Measurements from ENCODE around the gene GPR160. TPM values are rescaled to one million over a fixed set of nuclear protein-coding genes. Genes with fewer than 3 reads are reported as not detected.

Gene GPR160
- total and polyA plus RNA-seq, 2 of the 13 experiments (the other 11 are each of a cell fraction or from before 2014, with no cell fraction given), result 12.1 to 23.2 TPM

DNA sequence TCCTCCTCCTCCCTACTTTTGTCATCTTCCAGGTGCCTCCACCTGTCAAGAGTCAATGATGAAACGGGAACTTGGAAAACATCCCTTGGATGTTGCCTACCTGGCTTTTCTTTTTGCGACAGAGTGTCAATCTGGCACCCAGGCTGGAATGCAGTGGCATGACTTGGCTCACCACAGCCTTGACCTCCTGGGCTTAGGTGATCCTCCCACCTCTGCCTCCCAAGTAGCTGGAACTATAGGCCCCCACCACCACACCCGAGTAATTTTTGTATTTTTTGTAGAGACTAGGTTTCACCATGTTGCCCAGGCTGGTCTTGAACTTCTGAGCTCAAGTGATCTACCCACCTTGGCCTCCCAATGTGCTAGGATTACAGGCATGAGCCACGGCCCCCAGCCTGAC is 42.8 kb downstream of the GPR160 start (continued):
- TF ChIP-seq, protein P1, sequence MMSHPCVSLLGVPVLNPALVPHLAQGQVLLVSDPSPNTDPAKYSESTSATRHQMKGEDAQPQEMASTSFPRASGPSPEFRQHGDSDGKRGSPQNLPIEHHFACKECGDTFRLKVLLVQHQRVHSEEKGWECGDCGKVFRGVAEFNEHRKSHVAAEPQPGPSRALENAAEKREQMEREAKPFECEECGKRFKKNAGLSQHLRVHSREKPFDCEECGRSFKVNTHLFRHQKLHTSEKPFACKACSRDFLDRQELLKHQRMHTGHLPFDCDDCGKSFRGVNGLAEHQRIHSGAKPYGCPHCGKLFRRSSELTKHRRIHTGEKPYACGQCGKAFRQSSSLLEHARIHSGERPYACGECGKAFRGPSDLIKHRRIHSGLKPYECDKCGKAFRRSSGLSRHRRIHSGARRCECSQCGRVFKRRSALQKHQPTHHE (CRISPR knock-in tag; IDR thresholded peaks at IDR 0.05; ENCODE audit: borderline replicate concordance), result no peak
- TF ChIP-seq ZNF605 (CRISPR knock-in tag; IDR thresholded peaks at IDR 0.05) (0 out of 2 replicates have a peak, but pooled peaks have one; percentile 40), CCDC6 (CRISPR knock-in tag; IDR thresholded peaks at IDR 0.05) (no peak), ZMYM2 (CRISPR knock-in tag; IDR thresholded peaks at IDR 0.05) (peak; percentile 39; the same call in 1 of the 2 replicates)

GRCh38 chr3:170081079-170081741 is 43.4 kb downstream of the GPR160 start:
- Histone ChIP-seq H3K27me3 (ENCODE audit: control insufficient read depth in 1 of 2, insufficient read depth in 2 of 2, low read length in 2 of 2) (no peaks in the 10 kb centered on the region), H3K9me3 (ENCODE audit: low read length) (no peaks in the 10 kb centered on the region), H3K9ac (ENCODE audit: insufficient read depth, low read depth, low read length) (no peak overlapping the region), H3K79me2 (ENCODE audit: insufficient read depth, low read length) (no peaks in the 10 kb centered on the region), H3K4me2 (ENCODE audit: low read depth, low read length) (no peak overlapping the region), H2AFZ (ENCODE audit: low read length) (no peak overlapping the region), H3K27ac (ENCODE audit: extremely low read length, insufficient read depth, low read length) (no peak overlapping the region), H3K4me3 (replicated peaks in 1 of 3; ENCODE audit: insufficient read depth in 1 of 3, low read depth in 2 of 3, low read length in 3 of 3) (no peak overlapping the region), H3K36me3 (replicated peaks in 1 of 2; ENCODE audit: control insufficient read depth in 1 of 2, insufficient read depth in 2 of 2, low read length in 2 of 2) (peaks cover 3 to 7% of the 10 kb centered on the region in 2 experiments; a peak in 3 of 5 replicates), H3K4me1 (ENCODE audit: insufficient read depth, low read length) (peaks cover 49% of the 10 kb centered on the region), H4K20me1 (ENCODE audit: insufficient read depth, low read length) (no peaks in the 10 kb centered on the region)
- ATAC-seq (no peak), FAIRE-seq (no peak), DNase-seq (ENCODE audit: low spot score) (no peak)
- 86% methylated on average over 1 of the region's 1 CpG for WGBS (ENCODE audit: low lambda C conversion rate)
- POLR2A ChIA-PET, result no interaction called here
- no TSS peak for BruUV-seq (replicated peaks)
- CTCF ChIA-PET (ENCODE audit: low intra/inter-chr PET ratio, low total read pairs), result no interaction called here
- intact Hi-C loops (cut with micrococcal nuclease; ENCODE audit: unreplicated experiment) (no loop called here), in situ Hi-C loops (cut with HindIII; ENCODE audit: extremely low pct_ligation_motif_present, low pct_unique_long_range_greater_than_20kb) (no loop called here)
- TF ChIP-seq ZNF441 (CRISPR knock-in tag; IDR thresholded peaks at IDR 0.05; ENCODE audit: borderline replicate concordance) (no peak), ZNF512 (CRISPR knock-in tag; IDR thresholded peaks at IDR 0.05) (no peak), ETV6 (CRISPR knock-in tag; conservative IDR thresholded peaks at IDR 0.05) (no peak), RFX5 (IDR thresholded peaks at IDR 0.05; ENCODE audit: low read depth, low read length) (no peak), ZNF143 (CRISPR knock-in tag; IDR thresholded peaks at IDR 0.05) (no peak), FOXK2 (IDR thresholded peaks at IDR 0.05) (no peak), NR2F2 (IDR thresholded peaks at IDR 0.05; ENCODE audit: borderline replicate concordance, low read depth) (no peak), ZNF710 (CRISPR knock-in tag; IDR thresholded peaks at IDR 0.05; ENCODE audit: borderline replicate concordance) (no peak), ZNF282 (IDR thresholded peaks at IDR 0.05; ENCODE audit: partially characterized antibody) (no peak), ZNF749 (CRISPR knock-in tag; IDR thresholded peaks at IDR 0.05; ENCODE audit: borderline replicate concordance) (no peak), PPARG (CRISPR knock-in tag; conservative IDR thresholded peaks at IDR 0.05) (no peak)
- TF ChIP-seq, protein P2, sequence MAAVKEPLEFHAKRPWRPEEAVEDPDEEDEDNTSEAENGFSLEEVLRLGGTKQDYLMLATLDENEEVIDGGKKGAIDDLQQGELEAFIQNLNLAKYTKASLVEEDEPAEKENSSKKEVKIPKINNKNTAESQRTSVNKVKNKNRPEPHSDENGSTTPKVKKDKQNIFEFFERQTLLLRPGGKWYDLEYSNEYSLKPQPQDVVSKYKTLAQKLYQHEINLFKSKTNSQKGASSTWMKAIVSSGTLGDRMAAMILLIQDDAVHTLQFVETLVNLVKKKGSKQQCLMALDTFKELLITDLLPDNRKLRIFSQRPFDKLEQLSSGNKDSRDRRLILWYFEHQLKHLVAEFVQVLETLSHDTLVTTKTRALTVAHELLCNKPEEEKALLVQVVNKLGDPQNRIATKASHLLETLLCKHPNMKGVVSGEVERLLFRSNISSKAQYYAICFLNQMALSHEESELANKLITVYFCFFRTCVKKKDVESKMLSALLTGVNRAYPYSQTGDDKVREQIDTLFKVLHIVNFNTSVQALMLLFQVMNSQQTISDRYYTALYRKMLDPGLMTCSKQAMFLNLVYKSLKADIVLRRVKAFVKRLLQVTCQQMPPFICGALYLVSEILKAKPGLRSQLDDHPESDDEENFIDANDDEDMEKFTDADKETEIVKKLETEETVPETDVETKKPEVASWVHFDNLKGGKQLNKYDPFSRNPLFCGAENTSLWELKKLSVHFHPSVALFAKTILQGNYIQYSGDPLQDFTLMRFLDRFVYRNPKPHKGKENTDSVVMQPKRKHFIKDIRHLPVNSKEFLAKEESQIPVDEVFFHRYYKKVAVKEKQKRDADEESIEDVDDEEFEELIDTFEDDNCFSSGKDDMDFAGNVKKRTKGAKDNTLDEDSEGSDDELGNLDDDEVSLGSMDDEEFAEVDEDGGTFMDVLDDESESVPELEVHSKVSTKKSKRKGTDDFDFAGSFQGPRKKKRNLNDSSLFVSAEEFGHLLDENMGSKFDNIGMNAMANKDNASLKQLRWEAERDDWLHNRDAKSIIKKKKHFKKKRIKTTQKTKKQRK (IDR thresholded peaks at IDR 0.05; ENCODE audit: low read length), result no peak
